Ovary (tissue), 3 donors: ENCODE measurements around the gene CPS1.

Experiments used
- POLR2A ChIP-seq: fragments of 450-650 bp; IDR thresholded peaks from one replicate; pipeline ENCODE4 v1.6.1; 2017; ENCODE audit warnings: antibody characterized with exemption, mild to moderate bottlenecking, moderate library complexity
- TF ChIP-seq, protein P1 (sequence below), 3 donors: fragments of 450-650 bp in 2 of 3; fragments of 200-600 bp in 1 of 3; IDR thresholded peaks; one replicate each; pipeline versions ENCODE4 v1.5.1 to v1.8.0; 2016 to 2022; ENCODE audit warnings: antibody characterized with exemption in 3 of 3, mild to moderate bottlenecking in 1 of 3
- donor health status: DM: no; HTN: no; CAD: no.

DNA sequence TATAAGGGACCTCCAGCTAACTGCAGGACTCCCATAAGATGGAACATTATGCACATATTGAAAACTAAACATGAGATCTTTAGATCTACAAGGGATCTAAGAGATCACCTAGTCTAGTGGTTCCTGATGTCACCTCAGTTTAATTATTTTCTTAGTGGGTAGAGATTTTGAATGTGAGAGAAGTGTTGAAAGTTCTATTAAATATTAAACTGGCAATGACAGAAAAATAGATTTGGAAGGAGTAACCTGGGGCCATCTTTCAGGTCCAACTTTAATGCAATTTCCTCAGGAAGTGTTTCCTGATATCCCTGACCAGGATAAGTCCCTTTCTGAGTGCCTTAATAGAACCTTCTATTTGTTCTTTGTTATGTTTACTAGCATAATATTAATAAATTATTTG, 29.1 kb upstream of the CPS1 start:
- TF ChIP-seq, protein P1, sequence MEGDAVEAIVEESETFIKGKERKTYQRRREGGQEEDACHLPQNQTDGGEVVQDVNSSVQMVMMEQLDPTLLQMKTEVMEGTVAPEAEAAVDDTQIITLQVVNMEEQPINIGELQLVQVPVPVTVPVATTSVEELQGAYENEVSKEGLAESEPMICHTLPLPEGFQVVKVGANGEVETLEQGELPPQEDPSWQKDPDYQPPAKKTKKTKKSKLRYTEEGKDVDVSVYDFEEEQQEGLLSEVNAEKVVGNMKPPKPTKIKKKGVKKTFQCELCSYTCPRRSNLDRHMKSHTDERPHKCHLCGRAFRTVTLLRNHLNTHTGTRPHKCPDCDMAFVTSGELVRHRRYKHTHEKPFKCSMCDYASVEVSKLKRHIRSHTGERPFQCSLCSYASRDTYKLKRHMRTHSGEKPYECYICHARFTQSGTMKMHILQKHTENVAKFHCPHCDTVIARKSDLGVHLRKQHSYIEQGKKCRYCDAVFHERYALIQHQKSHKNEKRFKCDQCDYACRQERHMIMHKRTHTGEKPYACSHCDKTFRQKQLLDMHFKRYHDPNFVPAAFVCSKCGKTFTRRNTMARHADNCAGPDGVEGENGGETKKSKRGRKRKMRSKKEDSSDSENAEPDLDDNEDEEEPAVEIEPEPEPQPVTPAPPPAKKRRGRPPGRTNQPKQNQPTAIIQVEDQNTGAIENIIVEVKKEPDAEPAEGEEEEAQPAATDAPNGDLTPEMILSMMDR (IDR thresholded peaks at IDR 0.05), result no peak
- no peak for TF ChIP-seq POLR2A
